ENCODE results near the gene LHFPL5.

LHFPL5 gene

DNA sequence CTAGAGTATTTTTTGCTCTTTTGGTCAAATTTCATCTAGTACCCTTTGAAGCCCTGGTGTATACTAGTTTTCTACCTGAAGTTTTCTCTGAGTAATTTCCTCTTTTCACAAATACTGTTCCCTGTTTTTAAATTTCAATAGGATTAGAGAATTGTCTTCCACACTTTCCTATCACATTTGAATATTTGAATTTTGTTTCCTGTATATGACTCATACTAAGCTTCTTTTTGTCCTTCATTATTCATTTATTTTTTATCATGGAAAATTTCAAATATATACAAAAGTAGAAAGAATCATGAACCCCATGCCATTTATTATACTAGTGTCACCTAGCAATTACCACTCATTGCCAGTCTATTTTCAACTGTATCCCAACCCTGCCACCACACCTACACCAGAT is 52.7 kb downstream of the LHFPL5 start:
- DNase-seq = no peak

- DNase-seq = no peak
Observed at GRCh38 chr6:35859367-35859766, 54.2 kb downstream of the LHFPL5 start.

Measured in NK-92 treated with Interleukin-12 subunit alpha and Interleukin-12 subunit beta, amount 100 ng/mL, for 24 hours (cell line).